WERI-Rb-1 (cell line): ENCODE measurements around the gene CHRFAM7A.
"Not testable (repeated sequence)": the region's sequence is repeated elsewhere in the genome, so short reads cannot be mapped to it uniquely, and the experiment has no call there.

Experiments
- DNase-seq: peaks from one replicate; pipeline ENCODE4 v3.0.0-alpha.2; 2020
- H3K27ac ChIP-seq: fragments of 250-450 bp; sonication (Bioruptor Pico); 2 replicates; pipeline ENCODE4 v1.5.1; 2020; ENCODE audit warnings: mild to moderate bottlenecking, moderate library complexity
- H3K27me3 ChIP-seq: fragments of 250-450 bp; sonication (Bioruptor Pico); 2 replicates; pipeline ENCODE4 v1.5.1; 2021; ENCODE audit warnings: mild to moderate bottlenecking, low read depth, moderate library complexity; ENCODE audit not compliant: insufficient read depth, severe bottlenecking
- H3K36me3 ChIP-seq: fragments of 250-450 bp; sonication (Bioruptor Pico); 2 replicates; pipeline ENCODE4 v1.5.1; 2020; ENCODE audit warnings: mild to moderate bottlenecking, moderate library complexity
- H3K4me3 ChIP-seq: 2 replicates; pipeline ENCODE4 v1.5.1; 2011; ENCODE audit warnings: low read depth, mild to moderate bottlenecking, control low read depth, low read length
- H3K9me3 ChIP-seq: fragments of 250-450 bp; sonication (Bioruptor Pico); 2 replicates; pipeline ENCODE4 v1.5.1; 2021; ENCODE audit warnings: mild to moderate bottlenecking, moderate library complexity; ENCODE audit not compliant: severe bottlenecking

CHRFAM7A gene

DNA sequence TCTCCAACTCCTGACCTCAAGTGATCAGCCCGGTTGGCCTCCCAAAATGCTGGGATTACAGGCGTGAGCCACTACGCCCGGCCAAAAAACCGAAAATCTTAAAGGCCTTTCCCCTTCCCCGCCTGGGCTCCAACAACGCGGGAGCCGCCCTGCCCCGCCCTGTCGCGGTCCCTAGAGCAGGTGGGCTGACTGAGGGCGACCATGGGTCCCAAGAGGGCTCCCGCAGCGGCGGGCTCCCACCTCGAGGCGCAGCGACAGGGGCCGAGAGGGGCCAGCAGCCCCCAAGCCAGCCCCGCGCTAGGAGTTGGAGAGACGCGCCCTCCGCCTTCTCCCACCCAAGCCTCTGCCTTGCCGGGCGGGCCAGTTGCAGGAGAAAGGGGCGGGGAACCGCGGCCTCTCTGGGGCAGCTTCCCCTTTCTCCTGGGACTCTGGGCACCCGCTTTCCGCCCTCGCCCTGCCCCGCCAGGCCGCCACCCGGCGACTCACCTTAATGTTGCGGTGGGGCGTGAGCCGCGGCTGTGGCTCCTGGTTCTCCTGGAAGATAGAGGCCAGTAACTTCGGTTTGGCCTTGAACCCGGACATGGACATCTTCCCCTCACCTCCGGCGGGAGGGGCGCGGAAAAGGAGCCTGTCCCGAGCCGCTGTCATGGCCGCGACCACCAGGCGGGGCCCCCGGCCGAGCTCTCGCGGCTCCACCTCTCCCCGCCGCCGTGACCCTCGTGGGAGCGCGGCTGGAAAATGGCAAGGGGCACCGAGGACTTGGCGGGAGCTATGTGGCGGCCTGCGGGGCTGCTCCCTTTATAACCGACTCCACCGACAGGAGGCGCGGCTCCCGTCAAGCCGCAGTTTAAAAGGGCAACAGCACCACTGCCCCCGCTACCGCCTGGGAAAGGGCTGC is at the start of gene CHRFAM7A:
Gene CHRFAM7A, minus strand, starts transcription at position 775 of the 898 bp plus-strand sequence. CDS start 10,189 bp downstream, outside the sequence.
- H3K9me3 ChIP-seq, H3K27ac ChIP-seq, H3K27me3 ChIP-seq, H3K36me3 ChIP-seq: not testable (repeated sequence)
- peak; percentile 11 for DNase-seq
- H3K4me3 ChIP-seq: peak within 1 kb of the TSS; percentile 28; the same call in 1 of the 2 replicates

- H3K4me3 ChIP-seq, DNase-seq, H3K36me3 ChIP-seq, H3K27me3 ChIP-seq, H3K27ac ChIP-seq, H3K9me3 ChIP-seq: not testable (repeated sequence)
These were observed 45.0 kb upstream of the CHRFAM7A start for GRCh38 chr15:30438348-30438747.

- H3K27me3 ChIP-seq, H3K9me3 ChIP-seq, H3K27ac ChIP-seq, DNase-seq, H3K36me3 ChIP-seq, H3K4me3 ChIP-seq: not testable (repeated sequence)
These were observed 42.5 kb upstream of the CHRFAM7A start for GRCh38 chr15:30435878-30436277.

GRCh38 chr15:30420723-30421122 is 27.4 kb upstream of the CHRFAM7A start:
- not testable (repeated sequence) for DNase-seq, H3K36me3 ChIP-seq, H3K27me3 ChIP-seq, H3K4me3 ChIP-seq, H3K27ac ChIP-seq, H3K9me3 ChIP-seq

GRCh38 chr15:30414160-30414559 is 20.8 kb upstream of the CHRFAM7A start, which contains the start of gene GOLGA8R:
Gene GOLGA8R (minus strand): TSS chr15:30414260. CDS start chr15:30414162, 98 bp downstream.
- H3K27me3 ChIP-seq, H3K36me3 ChIP-seq, H3K9me3 ChIP-seq, DNase-seq, H3K4me3 ChIP-seq, H3K27ac ChIP-seq: not testable (repeated sequence)

DNA sequence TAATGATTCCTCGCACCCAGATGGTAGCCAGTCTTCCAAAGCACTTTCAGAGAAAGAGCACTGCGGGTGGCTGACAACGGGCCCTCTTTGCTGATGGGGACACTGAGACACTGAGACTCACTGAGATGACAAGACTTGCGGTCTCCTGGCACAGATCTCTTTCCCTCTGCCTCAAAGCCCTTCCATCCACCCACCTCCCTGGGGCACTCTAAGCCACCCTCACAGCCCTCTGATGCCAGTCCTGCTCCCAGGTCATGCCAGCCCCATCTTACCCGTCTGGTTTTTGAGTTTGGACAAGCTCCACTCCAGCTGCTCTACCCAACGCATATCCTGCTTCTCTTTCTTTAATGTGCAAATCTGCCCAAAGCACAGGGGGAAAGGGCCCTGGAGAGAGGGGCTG is 14.3 kb upstream of the CHRFAM7A start:
- DNase-seq: peak; percentile 4
- H3K36me3 ChIP-seq, H3K27me3 ChIP-seq: not testable (repeated sequence)

DNA sequence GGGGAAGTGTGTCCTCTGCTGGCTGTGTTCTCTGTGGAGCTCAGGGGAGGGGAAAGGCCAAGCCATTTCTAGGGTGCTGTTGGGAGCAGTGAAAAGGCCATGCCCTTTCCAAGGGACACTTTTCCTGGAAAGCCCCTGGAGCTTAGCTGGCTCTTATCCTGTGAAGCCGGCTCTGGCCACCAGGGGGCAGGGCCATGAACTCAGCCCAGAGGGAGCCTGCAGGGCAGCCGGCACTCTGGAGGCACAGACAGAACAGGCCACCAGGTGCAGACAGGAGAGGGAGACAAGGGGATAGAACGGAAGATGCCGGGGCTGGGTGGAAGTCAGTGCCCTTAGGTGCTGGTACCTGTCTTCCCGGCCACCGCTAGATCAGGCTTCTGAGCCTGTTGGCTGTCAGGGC is 5.6 kb upstream of the CHRFAM7A start:
- not testable (repeated sequence) for H3K27ac ChIP-seq, H3K36me3 ChIP-seq, H3K4me3 ChIP-seq, H3K27me3 ChIP-seq, H3K9me3 ChIP-seq
- DNase-seq: peak; percentile 78

More for the DNA sequence above, 14.3 kb upstream of the CHRFAM7A start:
- not testable (repeated sequence) for H3K9me3 ChIP-seq, H3K27ac ChIP-seq, H3K4me3 ChIP-seq

DNA sequence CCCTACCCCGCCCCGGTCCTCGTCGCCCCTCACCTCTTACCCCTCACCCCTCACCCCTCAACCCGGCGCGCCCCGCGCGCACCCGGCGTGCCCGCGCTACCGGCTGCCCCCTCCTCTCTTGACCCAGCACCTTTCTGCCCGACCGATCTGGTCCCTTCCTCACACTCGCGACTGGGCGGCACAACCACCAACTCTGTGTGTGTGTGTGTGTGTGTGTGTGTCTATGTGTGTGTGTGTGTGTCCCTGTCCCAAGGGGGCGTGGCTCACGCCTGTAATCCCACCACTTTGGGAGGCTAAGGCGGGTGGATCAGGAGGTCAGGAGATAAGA is 288 bp upstream of the CHRFAM7A start:
- H3K27ac ChIP-seq, H3K4me3 ChIP-seq, DNase-seq, H3K27me3 ChIP-seq, H3K36me3 ChIP-seq, H3K9me3 ChIP-seq: not testable (repeated sequence)

DNA sequence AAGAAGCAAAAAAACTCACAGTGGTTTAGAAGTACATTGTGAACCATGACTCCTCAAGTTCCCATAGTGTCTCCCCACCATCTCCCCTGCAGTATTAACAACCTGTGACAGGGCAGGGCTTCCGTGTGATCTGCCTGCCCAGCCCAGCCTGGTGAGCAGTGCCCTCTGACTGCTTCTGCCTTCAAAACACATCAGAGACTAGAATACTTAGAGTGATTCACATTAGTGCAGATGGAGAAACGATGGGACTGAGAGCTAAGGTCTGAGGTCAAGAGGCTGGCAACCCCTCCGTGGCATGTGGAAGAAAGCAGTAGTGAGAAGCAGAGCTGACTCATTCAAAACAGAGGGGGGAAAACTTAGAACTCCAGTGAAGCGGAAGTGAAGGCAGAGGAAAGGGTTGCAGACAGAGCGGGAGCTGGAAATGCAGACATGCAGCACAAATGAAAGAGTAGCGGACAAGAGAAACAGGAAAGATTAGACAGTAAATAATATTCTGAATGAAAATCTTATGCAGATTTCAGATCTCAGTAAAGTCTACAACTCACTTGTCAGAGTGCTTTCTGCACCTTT is 6.9 kb downstream of the CHRFAM7A start:
- not testable (repeated sequence) for H3K36me3 ChIP-seq, DNase-seq

GRCh38 chr15:30377082-30377413 is 16.3 kb downstream of the CHRFAM7A start:
- not testable (repeated sequence) for H3K36me3 ChIP-seq, DNase-seq

More for the DNA sequence above, 6.9 kb downstream of the CHRFAM7A start:
- not testable (repeated sequence) for H3K27ac ChIP-seq, H3K9me3 ChIP-seq, H3K4me3 ChIP-seq, H3K27me3 ChIP-seq

DNA sequence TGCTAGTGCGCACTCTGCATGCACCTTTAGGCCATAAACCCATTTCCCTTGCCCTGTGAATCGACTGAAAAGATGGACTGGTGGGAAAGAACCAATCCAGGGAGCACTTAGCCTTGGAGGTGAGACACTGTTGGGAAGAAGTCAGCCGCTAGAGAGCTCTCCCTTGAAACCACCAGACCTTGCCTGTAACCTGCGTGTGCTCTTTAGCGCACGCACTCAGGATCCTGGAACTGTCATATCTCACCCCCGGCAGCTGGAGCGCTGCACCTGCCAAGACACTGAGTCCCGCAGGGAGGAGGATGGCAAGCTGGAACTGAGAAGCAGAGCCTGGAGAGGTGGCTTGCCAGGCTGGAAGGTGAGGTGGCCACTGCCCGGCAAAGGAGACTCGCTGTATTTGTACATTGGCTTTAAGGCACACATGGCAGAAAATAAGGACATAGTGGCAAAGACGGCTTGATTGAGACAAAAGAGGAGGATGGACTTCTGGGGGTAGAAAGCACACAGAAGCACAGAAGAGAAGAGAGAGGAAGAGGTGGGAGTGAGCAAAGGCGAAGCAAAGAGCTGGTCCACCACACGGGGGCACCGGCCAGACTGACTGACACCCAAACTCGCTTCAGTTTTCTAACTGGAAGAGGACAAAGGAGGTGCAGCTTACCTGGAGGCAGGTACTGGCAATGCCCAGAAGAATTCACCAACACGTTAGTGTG is 16.8 kb downstream of the CHRFAM7A start:
- not testable (repeated sequence) for H3K36me3 ChIP-seq, H3K9me3 ChIP-seq, H3K27me3 ChIP-seq, H3K4me3 ChIP-seq, H3K27ac ChIP-seq, DNase-seq

More at GRCh38 chr15:30377082-30377413, 16.3 kb downstream of the CHRFAM7A start:
- H3K4me3 ChIP-seq, H3K27me3 ChIP-seq, H3K27ac ChIP-seq, H3K9me3 ChIP-seq: not testable (repeated sequence)

GRCh38 chr15:30375872-30376271 is 17.5 kb downstream of the CHRFAM7A start:
- H3K4me3 ChIP-seq, H3K9me3 ChIP-seq, H3K36me3 ChIP-seq, DNase-seq, H3K27me3 ChIP-seq, H3K27ac ChIP-seq: not testable (repeated sequence)

DNA sequence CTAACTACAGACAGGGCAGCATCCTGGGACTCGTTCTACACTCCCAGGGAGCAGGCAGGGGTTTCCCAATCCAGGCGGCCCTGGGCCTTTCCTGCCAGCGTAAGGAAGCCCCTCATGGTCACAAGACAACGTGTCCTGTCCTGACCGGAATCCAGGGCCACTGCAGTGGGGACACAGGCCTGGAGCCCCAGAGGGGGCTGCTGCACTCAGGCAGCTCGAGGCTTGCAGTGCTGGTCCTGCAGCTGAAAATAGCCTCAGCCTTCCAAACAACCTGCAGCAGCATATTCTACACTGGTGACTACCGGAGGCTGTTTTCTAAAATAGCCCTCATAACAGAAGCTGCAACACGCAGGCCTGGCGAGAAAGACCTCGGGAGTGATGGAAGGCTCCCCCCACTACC is 18.5 kb downstream of the CHRFAM7A start:
- H3K27me3 ChIP-seq: not testable (repeated sequence)

DNA sequence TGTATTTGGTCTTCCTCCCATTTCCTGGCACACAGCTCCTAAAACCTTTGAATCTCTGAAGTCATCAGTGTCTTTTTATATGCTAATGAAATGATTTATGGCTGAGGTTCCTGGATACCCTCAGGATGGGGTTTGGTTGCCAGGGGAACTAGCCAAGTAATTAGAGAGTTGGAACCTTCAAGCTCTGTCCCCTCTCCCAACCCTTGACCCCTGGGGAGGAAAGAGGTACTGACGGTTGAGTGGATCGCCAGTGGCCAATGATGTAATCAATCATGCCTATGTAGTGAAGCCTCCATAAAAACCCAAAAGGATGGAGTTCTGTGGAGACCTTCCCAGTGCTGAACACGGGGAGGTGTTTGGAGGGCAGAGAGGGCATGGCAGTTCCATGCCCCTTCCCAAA is 25.1 kb downstream of the CHRFAM7A start:
- not testable (repeated sequence) for H3K27me3 ChIP-seq, H3K27ac ChIP-seq, H3K9me3 ChIP-seq, DNase-seq, H3K4me3 ChIP-seq, H3K36me3 ChIP-seq

More for the DNA sequence above, 18.5 kb downstream of the CHRFAM7A start:
- not testable (repeated sequence) for DNase-seq, H3K4me3 ChIP-seq, H3K27ac ChIP-seq, H3K36me3 ChIP-seq, H3K9me3 ChIP-seq
